Right atrium auricular region (tissue), 2 donors: ENCODE results near the gene SUSD4. TPM values are rescaled to one million over a fixed set of nuclear protein-coding genes. Genes with fewer than 3 reads are reported as not detected.
A peak's percentile ranks its signal among the peaks of the same experiment; 100 is the strongest.

ENCODE experiments used
- DNase-seq: peaks from one replicate; pipeline ENCODE4 v3.0.0-alpha.2; 2019; ENCODE audit warnings: low spot score
- H3K27ac ChIP-seq, 2 donors: fragments of 200-600 bp; sonication (generic); 1 replicate in 1 of 2; 2 replicates in 1 of 2; pipeline ENCODE4 v1.5.1; 2016 to 2019
- H3K27me3 ChIP-seq, 2 donors: fragments of 200-600 bp; sonication (generic); one replicate each; pipeline versions ENCODE4 v1.5.1 to v1.6.0; 2017 to 2019
- H3K36me3 ChIP-seq: fragments of 200-600 bp; sonication (generic); one replicate; pipeline ENCODE4 v1.5.1; 2016
- H3K4me1 ChIP-seq, 2 donors: fragments of 200-600 bp; sonication (generic); one replicate each; pipeline versions ENCODE4 v1.5.1 to v1.6.0; 2017 to 2019
- H3K4me3 ChIP-seq, 2 donors: fragments of 200-600 bp; sonication (generic); 1 replicate in 1 of 2; 2 replicates in 1 of 2; pipeline ENCODE4 v1.5.1; 2017 to 2019; ENCODE audit warnings: mild to moderate bottlenecking in 1 of 2, moderate library complexity in 1 of 2
- H3K9me3 ChIP-seq, 2 donors: fragments of 200-600 bp; sonication (generic); one replicate each; pipeline ENCODE4 v1.5.1; 2019
- total RNA-seq, 2 donors: library from RNA; depleted of rRNA; stranded (reverse); fragments of >200 nt; gene quantifications; one replicate each; pipeline ENCODE4 v1.1.0, GENCODE V29; 2016
- TF ChIP-seq, protein P1 (sequence below), 2 donors: fragments of 200-600 bp; sonication (generic); IDR thresholded peaks; one replicate each; pipeline ENCODE4 v1.5.1; 2019; ENCODE audit warnings: antibody characterized with exemption in 2 of 2

Gene SUSD4
- total RNA-seq, 2 donors from 2014 or later, result 8.9 to 17.7 TPM

GRCh38 chr1:223374064-223374610 is 10.2 kb upstream of the SUSD4 start:
- no peak for DNase-seq
- no peaks in the 10 kb centered on the region for H3K4me1 ChIP-seq

GRCh38 chr1:223364685-223365382 is 858 bp upstream of the SUSD4 start:
- DNase-seq, result no peak
- peaks cover 0 to 24% of the 10 kb centered on the region in 2 donors for H3K4me1 ChIP-seq
- H3K9me3 ChIP-seq, result no peaks in the 10 kb centered on the region
- TF ChIP-seq, protein P1, sequence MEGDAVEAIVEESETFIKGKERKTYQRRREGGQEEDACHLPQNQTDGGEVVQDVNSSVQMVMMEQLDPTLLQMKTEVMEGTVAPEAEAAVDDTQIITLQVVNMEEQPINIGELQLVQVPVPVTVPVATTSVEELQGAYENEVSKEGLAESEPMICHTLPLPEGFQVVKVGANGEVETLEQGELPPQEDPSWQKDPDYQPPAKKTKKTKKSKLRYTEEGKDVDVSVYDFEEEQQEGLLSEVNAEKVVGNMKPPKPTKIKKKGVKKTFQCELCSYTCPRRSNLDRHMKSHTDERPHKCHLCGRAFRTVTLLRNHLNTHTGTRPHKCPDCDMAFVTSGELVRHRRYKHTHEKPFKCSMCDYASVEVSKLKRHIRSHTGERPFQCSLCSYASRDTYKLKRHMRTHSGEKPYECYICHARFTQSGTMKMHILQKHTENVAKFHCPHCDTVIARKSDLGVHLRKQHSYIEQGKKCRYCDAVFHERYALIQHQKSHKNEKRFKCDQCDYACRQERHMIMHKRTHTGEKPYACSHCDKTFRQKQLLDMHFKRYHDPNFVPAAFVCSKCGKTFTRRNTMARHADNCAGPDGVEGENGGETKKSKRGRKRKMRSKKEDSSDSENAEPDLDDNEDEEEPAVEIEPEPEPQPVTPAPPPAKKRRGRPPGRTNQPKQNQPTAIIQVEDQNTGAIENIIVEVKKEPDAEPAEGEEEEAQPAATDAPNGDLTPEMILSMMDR (IDR thresholded peaks at IDR 0.05), result no peak
- peak overlapping the region; percentile 62 to 63 for H3K27ac ChIP-seq
- no peaks in the 10 kb centered on the region for H3K36me3 ChIP-seq
- H3K4me3 ChIP-seq, result peak overlapping the region; percentile 52 to 53
- no peaks in the 10 kb centered on the region for H3K27me3 ChIP-seq

More at GRCh38 chr1:223374064-223374610, 10.2 kb upstream of the SUSD4 start:
- TF ChIP-seq, protein P1 (IDR thresholded peaks at IDR 0.05), result no peak
- peaks cover 0 to 11% of the 10 kb centered on the region in 2 donors for H3K9me3 ChIP-seq
- H3K4me3 ChIP-seq, result no peak overlapping the region
- no peaks in the 10 kb centered on the region for H3K27me3 ChIP-seq
- H3K36me3 ChIP-seq, result no peaks in the 10 kb centered on the region
- H3K27ac ChIP-seq, result no peak overlapping the region

- Histone ChIP-seq H3K36me3 (no peaks in the 10 kb centered on the region), H3K9me3 (no peaks in the 10 kb centered on the region), H3K4me1 (peaks cover 0 to 24% of the 10 kb centered on the region in 2 donors), H3K27ac (peak overlapping the region; percentile 58 to 62), H3K4me3 (peak overlapping the region; percentile 52 to 53), H3K27me3 (no peaks in the 10 kb centered on the region)
- DNase-seq, result no peak
- TF ChIP-seq, protein P1 (IDR thresholded peaks at IDR 0.05), result no peak
These were observed 720 bp downstream of the SUSD4 start for GRCh38 chr1:223363057-223363855.

- Histone ChIP-seq H3K4me3 (no peak overlapping the region), H3K36me3 (no peaks in the 10 kb centered on the region), H3K9me3 (no peaks in the 10 kb centered on the region), H3K4me1 (peaks cover 0 to 10% of the 10 kb centered on the region in 2 donors), H3K27me3 (no peaks in the 10 kb centered on the region), H3K27ac (no peak overlapping the region)
- DNase-seq, result no peak
- TF ChIP-seq, protein P1 (IDR thresholded peaks at IDR 0.05), result no peak
These were observed 5.2 kb downstream of the SUSD4 start for GRCh38 chr1:223358826-223359225.

DNA sequence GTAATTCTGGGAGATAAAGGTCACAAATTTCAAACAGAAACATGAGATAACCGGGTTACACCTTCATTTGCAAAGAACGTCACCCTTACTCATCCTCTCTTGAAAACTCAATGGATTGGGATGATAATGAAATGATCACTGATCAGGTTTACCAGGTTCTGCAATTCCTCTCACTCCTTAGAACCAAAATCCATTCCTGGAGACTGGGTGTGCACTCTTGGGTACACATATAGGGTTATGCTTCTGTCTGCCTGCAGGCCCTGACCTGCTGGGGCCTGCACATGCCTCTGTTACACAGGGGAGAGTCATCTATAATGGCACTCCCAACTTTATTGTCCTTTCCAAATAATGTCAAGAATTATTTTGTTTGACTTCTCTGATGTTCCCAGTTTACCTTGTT is 8.3 kb downstream of the SUSD4 start:
- Histone ChIP-seq H3K27ac (no peak overlapping the region), H3K9me3 (no peaks in the 10 kb centered on the region), H3K4me1 (no peaks in the 10 kb centered on the region), H3K4me3 (no peak overlapping the region), H3K36me3 (no peaks in the 10 kb centered on the region), H3K27me3 (no peaks in the 10 kb centered on the region)
- TF ChIP-seq, protein P1 (IDR thresholded peaks at IDR 0.05), result no peak
- DNase-seq, result no peak
